ENCODE results near the gene RBM3. TPM values are rescaled to one million over a fixed set of nuclear protein-coding genes. Genes with fewer than 3 reads are reported as not detected.

RBM3 gene
- total RNA-seq: 367 and 474 TPM in 2 replicates

GRCh38 chrX:48574270-48575266 is at the start of gene RBM3:
Gene RBM3 (plus strand): TSS chrX:48574484. CDS start chrX:48575181, 697 bp downstream.

DNA sequence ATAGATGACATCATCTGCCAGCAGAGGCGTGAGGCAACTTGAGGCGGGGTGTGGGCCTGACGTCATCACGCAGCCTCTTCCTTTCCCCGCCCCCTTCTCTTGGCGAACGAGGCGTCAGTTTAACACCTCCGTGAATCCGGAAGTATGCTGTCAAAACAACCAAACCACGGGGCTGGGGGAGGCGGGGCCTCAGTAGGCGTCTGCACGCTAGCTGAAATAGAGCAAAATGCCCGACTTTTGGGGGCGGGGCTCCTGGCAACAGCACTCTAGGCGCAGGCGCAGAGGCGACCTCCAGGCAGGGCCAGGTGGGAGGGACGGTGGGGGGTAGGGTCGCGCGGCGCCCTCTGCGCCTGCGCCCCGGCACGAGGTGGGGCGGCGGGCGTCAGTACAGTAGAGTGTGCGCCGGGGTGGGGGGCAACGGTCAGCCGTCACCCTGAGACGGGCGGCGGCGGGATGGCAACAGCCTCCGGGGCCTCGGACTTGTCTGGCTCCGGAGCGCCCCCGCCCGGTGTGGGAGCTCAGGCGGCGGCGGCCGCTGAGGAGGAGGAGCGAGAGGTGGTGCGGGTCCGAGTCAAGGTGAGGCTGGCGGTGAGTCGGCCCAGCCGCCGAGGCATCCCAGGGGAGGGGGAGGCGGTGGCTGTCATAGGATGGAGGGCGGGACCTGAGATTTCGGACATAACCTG is 34.8 kb upstream of the RBM3 start, which contains the start of gene TBC1D25:
Gene TBC1D25 (plus strand): TSS at position 370 of the 683 bp plus-strand sequence. CDS start 84 bp downstream, at position 454.

GRCh38 chrX:48597353-48598264 is 23.3 kb downstream of the RBM3 start, which contains the start of gene WDR13:
Gene WDR13 (plus strand): TSS chrX:48597492. CDS start chrX:48597997, 505 bp downstream.

Small RNA genes within 50 kb of the gene (small RNA-seq; reads per million reads assigned to genes)
- not detected for gene MRPL32P1

Other genes with a start within 250 kb of the RBM3 start
- gene SSX3, start 217.8 kb upstream of the RBM3 start, total RNA-seq: not detected in 2 replicates
- not detected in 2 replicates for gene SSX4, start 190.9 kb upstream of the RBM3 start, total RNA-seq
- not detected in 2 replicates for gene SSX4B, start 162.5 kb upstream of the RBM3 start, total RNA-seq
- 34.4 and 38.5 TPM in 2 replicates for gene SLC38A5, start 104.2 kb upstream of the RBM3 start, total RNA-seq
- 76.1 and 84.4 TPM in 2 replicates for gene FTSJ1, start 98.3 kb upstream of the RBM3 start, total RNA-seq
- 9.7 and 10.9 TPM in 2 replicates for gene PORCN, start 65.5 kb upstream of the RBM3 start, total RNA-seq
- gene EBP, start 52.7 kb upstream of the RBM3 start, total RNA-seq: 41.7 and 53.4 TPM in 2 replicates
- gene TBC1D25, start 34.8 kb upstream of the RBM3 start, total RNA-seq: 12.0 and 15.1 TPM in 2 replicates
- gene WDR13, start 23.0 kb downstream of the RBM3 start, total RNA-seq: 100 and 117 TPM in 2 replicates
- gene WAS, start 109.3 kb downstream of the RBM3 start, total RNA-seq: 0.36 TPM in 1 of 2 replicates, not detected in the other
- gene SUV39H1, start 122.2 kb downstream of the RBM3 start, total RNA-seq: 2.7 and 3.2 TPM in 2 replicates
- gene GLOD5, start 187.3 kb downstream of the RBM3 start, total RNA-seq: not detected in 2 replicates
- gene GATA1, start 212.1 kb downstream of the RBM3 start, total RNA-seq: not detected in 2 replicates
- gene HDAC6, start 227.6 kb downstream of the RBM3 start, total RNA-seq: 44.3 and 49.5 TPM in 2 replicates

Measured in hair follicle dermal papilla cell (primary cell).